A549 (cell line): ENCODE data around the gene ANKHD1.

Source experiments
- CTCF ChIP-seq: fragments of >200 bp; sonication (Bioruptor Twin); formaldehyde crosslinking; IDR thresholded peaks from 3 replicates; pipeline ENCODE4 v1.5.1; 2016
- E2F6 ChIP-seq: IDR thresholded peaks from 2 replicates; pipeline ENCODE4 v1.6.1; 2012; ENCODE audit warnings: low read depth, borderline replicate concordance
- MAX ChIP-seq: IDR thresholded peaks from 2 replicates; pipeline ENCODE4 v1.6.1; 2012
- POLR2A ChIP-seq: IDR thresholded peaks from 2 replicates; pipeline ENCODE4 v1.6.1; 2012; ENCODE audit warnings: mild to moderate bottlenecking, low read length
- USF2 ChIP-seq: fragments of 450-650 bp; IDR thresholded peaks from 2 replicates; pipeline ENCODE4 v1.6.1; 2014; ENCODE audit warnings: antibody characterized with exemption

GRCh38 chr5:140542972-140543371 lies 141.3 kb downstream of the ANKHD1 start:
- TF ChIP-seq CTCF = no peak
- no peak for TF ChIP-seq E2F6
- no peak for TF ChIP-seq POLR2A
- no peak for TF ChIP-seq MAX
- TF ChIP-seq USF2 = no peak
